Neural cell (in vitro differentiated cells): ENCODE measurements around the gene OCIAD2.

Experiments used
- EP300 ChIP-seq: fragments of 450-650 bp; conservative IDR thresholded peaks from 2 replicates; pipeline ENCODE4 v1.6.1; 2014; ENCODE audit warnings: antibody characterized with exemption, mild to moderate bottlenecking, moderate library complexity; ENCODE audit not compliant: poor library complexity, severe bottlenecking
- EZH2 ChIP-seq: fragments of 200-600, 300-800 bp; shearing (Covaris generic), sonication (generic); IDR thresholded peaks from 2 replicates; pipeline ENCODE4 v1.6.1; 2014; ENCODE audit warnings: antibody characterized with exemption, low read length, borderline replicate concordance, mild to moderate bottlenecking; ENCODE audit not compliant: insufficient read depth, poor library complexity, severe bottlenecking
- MXI1 ChIP-seq: fragments of 450-650 bp; conservative IDR thresholded peaks from 2 replicates; pipeline ENCODE4 v1.6.1; 2014; ENCODE audit warnings: antibody characterized with exemption, mild to moderate bottlenecking; ENCODE audit not compliant: poor library complexity, severe bottlenecking
- POLR2AphosphoS5 ChIP-seq: IDR thresholded peaks from 2 replicates; pipeline ENCODE4 v1.6.1; 2012
- RAD21 ChIP-seq: fragments of 450-650 bp; conservative IDR thresholded peaks from 2 replicates; pipeline ENCODE4 v1.6.1; 2014; ENCODE audit warnings: antibody characterized with exemption, mild to moderate bottlenecking, moderate library complexity
- TAF1 ChIP-seq: IDR thresholded peaks from 2 replicates; pipeline ENCODE4 v1.6.1; 2012; ENCODE audit warnings: low read depth
- TF ChIP-seq, protein P1 (sequence below): fragments of 450-650 bp; IDR thresholded peaks from 2 replicates; pipeline ENCODE4 v1.5.1; 2014; ENCODE audit warnings: antibody characterized with exemption, mild to moderate bottlenecking, moderate library complexity; ENCODE audit not compliant: poor library complexity, severe bottlenecking
- TF ChIP-seq, protein P2 (sequence below): IDR thresholded peaks from 2 replicates; pipeline ENCODE4 v1.6.1; 2012; ENCODE audit warnings: borderline replicate concordance

DNA sequence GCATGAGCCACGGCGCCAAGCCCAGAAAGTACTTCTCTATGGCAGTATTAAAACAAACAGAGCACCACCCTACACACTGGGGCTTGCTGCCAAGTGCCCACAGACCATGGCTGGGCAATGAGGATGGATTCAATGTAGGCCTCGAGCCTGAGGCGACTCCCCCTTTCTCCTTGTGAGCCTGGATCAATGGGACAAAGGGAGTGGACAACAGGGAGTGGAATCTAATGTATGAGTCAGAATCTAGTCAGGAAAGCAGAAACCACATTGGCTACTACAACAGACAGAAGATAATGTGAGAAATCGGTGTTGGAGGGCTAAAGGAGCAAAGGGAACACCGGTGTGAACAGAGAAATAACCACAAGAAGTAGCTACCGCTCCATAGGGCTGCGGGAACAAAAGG lies 37.7 kb upstream of the OCIAD2 start:
- TF ChIP-seq, protein P1, sequence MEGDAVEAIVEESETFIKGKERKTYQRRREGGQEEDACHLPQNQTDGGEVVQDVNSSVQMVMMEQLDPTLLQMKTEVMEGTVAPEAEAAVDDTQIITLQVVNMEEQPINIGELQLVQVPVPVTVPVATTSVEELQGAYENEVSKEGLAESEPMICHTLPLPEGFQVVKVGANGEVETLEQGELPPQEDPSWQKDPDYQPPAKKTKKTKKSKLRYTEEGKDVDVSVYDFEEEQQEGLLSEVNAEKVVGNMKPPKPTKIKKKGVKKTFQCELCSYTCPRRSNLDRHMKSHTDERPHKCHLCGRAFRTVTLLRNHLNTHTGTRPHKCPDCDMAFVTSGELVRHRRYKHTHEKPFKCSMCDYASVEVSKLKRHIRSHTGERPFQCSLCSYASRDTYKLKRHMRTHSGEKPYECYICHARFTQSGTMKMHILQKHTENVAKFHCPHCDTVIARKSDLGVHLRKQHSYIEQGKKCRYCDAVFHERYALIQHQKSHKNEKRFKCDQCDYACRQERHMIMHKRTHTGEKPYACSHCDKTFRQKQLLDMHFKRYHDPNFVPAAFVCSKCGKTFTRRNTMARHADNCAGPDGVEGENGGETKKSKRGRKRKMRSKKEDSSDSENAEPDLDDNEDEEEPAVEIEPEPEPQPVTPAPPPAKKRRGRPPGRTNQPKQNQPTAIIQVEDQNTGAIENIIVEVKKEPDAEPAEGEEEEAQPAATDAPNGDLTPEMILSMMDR, result no peak
- TF ChIP-seq POLR2AphosphoS5 (no peak), EP300 (no peak), TAF1 (no peak), EZH2 (no peak), MXI1 (no peak), RAD21 (no peak)
- TF ChIP-seq, protein P2, sequence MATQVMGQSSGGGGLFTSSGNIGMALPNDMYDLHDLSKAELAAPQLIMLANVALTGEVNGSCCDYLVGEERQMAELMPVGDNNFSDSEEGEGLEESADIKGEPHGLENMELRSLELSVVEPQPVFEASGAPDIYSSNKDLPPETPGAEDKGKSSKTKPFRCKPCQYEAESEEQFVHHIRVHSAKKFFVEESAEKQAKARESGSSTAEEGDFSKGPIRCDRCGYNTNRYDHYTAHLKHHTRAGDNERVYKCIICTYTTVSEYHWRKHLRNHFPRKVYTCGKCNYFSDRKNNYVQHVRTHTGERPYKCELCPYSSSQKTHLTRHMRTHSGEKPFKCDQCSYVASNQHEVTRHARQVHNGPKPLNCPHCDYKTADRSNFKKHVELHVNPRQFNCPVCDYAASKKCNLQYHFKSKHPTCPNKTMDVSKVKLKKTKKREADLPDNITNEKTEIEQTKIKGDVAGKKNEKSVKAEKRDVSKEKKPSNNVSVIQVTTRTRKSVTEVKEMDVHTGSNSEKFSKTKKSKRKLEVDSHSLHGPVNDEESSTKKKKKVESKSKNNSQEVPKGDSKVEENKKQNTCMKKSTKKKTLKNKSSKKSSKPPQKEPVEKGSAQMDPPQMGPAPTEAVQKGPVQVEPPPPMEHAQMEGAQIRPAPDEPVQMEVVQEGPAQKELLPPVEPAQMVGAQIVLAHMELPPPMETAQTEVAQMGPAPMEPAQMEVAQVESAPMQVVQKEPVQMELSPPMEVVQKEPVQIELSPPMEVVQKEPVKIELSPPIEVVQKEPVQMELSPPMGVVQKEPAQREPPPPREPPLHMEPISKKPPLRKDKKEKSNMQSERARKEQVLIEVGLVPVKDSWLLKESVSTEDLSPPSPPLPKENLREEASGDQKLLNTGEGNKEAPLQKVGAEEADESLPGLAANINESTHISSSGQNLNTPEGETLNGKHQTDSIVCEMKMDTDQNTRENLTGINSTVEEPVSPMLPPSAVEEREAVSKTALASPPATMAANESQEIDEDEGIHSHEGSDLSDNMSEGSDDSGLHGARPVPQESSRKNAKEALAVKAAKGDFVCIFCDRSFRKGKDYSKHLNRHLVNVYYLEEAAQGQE, result no peak
